IMR-90 (cell line): Measurements from ENCODE around the gene GAS7. TPM values are rescaled to one million over a fixed set of nuclear protein-coding genes. Genes with fewer than 3 reads are reported as not detected.

Experiments used
- ATAC-seq: fragments of 200-7000 bp; cut with Tn5 transposase; 2 replicates; pipeline ENCODE4 v1.9.1; 2020; ENCODE audit warnings: low read depth, mild to moderate bottlenecking, moderate library complexity
- BruUV-seq: library from RNA; stranded (reverse); fragments of 400-500 nt; replicated peaks from 2 replicates; lab custom pipeline; 2021; lab: Mats Ljungman, UMichigan
- CTCF ChIA-PET: fragments of 300-600 bp; formaldehyde crosslinking; extraction: SDS; loops from one replicate; lab custom pipeline; 2021; ENCODE audit warnings: antibody characterized with exemption; lab: Yijun Ruan, JAX
- POLR2A ChIA-PET: fragments of 300-600 bp; sonication (Branson Sonifier 250); formaldehyde crosslinking; loops from one replicate; lab custom pipeline; 2022; ENCODE audit warnings: antibody characterized with exemption; ENCODE audit not compliant: unreplicated experiment; lab: Charles Lee
- DNase-seq: peaks from one replicate; pipeline ENCODE4 v3.0.0; 2013
- H2AFZ ChIP-seq: replicated peaks from 2 replicates; pipeline ENCODE3; 2013; ENCODE audit warnings: low read length, mild to moderate bottlenecking; ENCODE audit not compliant: poor library complexity
- H2AK5ac ChIP-seq: 2 replicates; pipeline ENCODE4 v1.6.1; 2013; ENCODE audit warnings: low read depth, low read length, inconsistent platforms
- H2AK9ac ChIP-seq: replicated peaks from 2 replicates; pipeline ENCODE3; 2013; ENCODE audit warnings: mild to moderate bottlenecking, low read depth, low read length, moderate library complexity; ENCODE audit not compliant: poor library complexity
- H2BK120ac ChIP-seq: 2 replicates; pipeline ENCODE4 v1.6.1; 2013; ENCODE audit warnings: low read depth, low read length, inconsistent platforms
- H2BK15ac ChIP-seq: 3 replicates; pipeline ENCODE4 v1.6.1; 2013; ENCODE audit warnings: low read depth, low read length, inconsistent platforms
- H2BK20ac ChIP-seq: 2 replicates; pipeline ENCODE4 v1.6.1; 2013; ENCODE audit warnings: low read depth, mild to moderate bottlenecking, inconsistent platforms, low read length, moderate library complexity
- H2BK5ac ChIP-seq: 2 replicates; pipeline ENCODE4 v1.6.1; 2013; ENCODE audit warnings: mild to moderate bottlenecking, low read depth, low read length, inconsistent platforms; ENCODE audit not compliant: poor library complexity, severe bottlenecking
- H3K14ac ChIP-seq: replicated peaks from 2 replicates; pipeline ENCODE4 v1.6.1; 2013; ENCODE audit warnings: low read depth, low read length, inconsistent platforms
- H3K18ac ChIP-seq: 2 replicates; pipeline ENCODE4 v1.6.1; 2013; ENCODE audit warnings: low read depth, low read length, control low read depth
- H3K23ac ChIP-seq: 2 replicates; pipeline ENCODE4 v1.6.1; 2013; ENCODE audit warnings: low read depth, low read length, inconsistent platforms
- H3K27ac ChIP-seq: 2 replicates; pipeline ENCODE4 v1.5.1; 2013; ENCODE audit warnings: mild to moderate bottlenecking, control low read depth, low read length; ENCODE audit not compliant: insufficient read depth
- H3K27me3 ChIP-seq: 2 replicates; pipeline ENCODE4 v1.6.1; 2013; ENCODE audit warnings: low read length; ENCODE audit not compliant: control insufficient read depth, insufficient read depth
- H3K36me3 ChIP-seq: 2 replicates; pipeline ENCODE4 v1.6.1; 2013; ENCODE audit warnings: low read length, mixed read lengths; ENCODE audit not compliant: control insufficient read depth, insufficient read depth
- H3K4ac ChIP-seq: 2 replicates; pipeline ENCODE4 v1.6.1; 2013; ENCODE audit warnings: low read depth, low read length, inconsistent platforms
- H3K4me1 ChIP-seq: 2 replicates; pipeline ENCODE4 v1.6.1; 2013; ENCODE audit warnings: low read length, mixed read lengths; ENCODE audit not compliant: control insufficient read depth, insufficient read depth
- H3K4me2 ChIP-seq: 2 replicates; pipeline ENCODE4 v1.6.1; 2013; ENCODE audit warnings: low read depth, mild to moderate bottlenecking, control low read depth, low read length, moderate library complexity
- H3K4me3 ChIP-seq: 2 replicates; pipeline ENCODE4 v1.5.1; 2013; ENCODE audit warnings: low read depth, mild to moderate bottlenecking, control low read depth, low read length, moderate library complexity; ENCODE audit not compliant: insufficient read depth
- H3K56ac ChIP-seq: 2 replicates; pipeline ENCODE4 v1.6.1; 2013; ENCODE audit warnings: low read length, inconsistent platforms; ENCODE audit not compliant: insufficient read depth; ENCODE audit errors: extremely low read depth
- H3K79me1 ChIP-seq, 2 experiments: 2 replicates each; pipeline ENCODE4 v1.6.1; 2013; ENCODE audit warnings: low read length in 2 of 2, inconsistent platforms in 1 of 2, low read depth in 1 of 2
- H3K9ac ChIP-seq: 2 replicates; pipeline ENCODE4 v1.6.1; 2013; ENCODE audit warnings: low read depth, low read length, control low read depth
- H3K9me1 ChIP-seq: 2 replicates; pipeline ENCODE4 v1.6.1; 2013; ENCODE audit warnings: low read length, inconsistent platforms; ENCODE audit not compliant: insufficient read depth
- H3K9me3 ChIP-seq: 2 replicates; pipeline ENCODE4 v1.6.1; 2013; ENCODE audit warnings: low read length; ENCODE audit not compliant: control insufficient read depth, insufficient read depth
- H4K20me1 ChIP-seq: 2 replicates; pipeline ENCODE4 v1.6.1; 2013; ENCODE audit warnings: low read length, inconsistent platforms; ENCODE audit not compliant: insufficient read depth
- H4K5ac ChIP-seq: 2 replicates; pipeline ENCODE4 v1.6.1; 2013; ENCODE audit warnings: mild to moderate bottlenecking, low read depth, low read length, control low read depth
- H4K8ac ChIP-seq, 2 experiments: 2 replicates each; pipeline ENCODE4 v1.6.1; 2013; ENCODE audit warnings: low read depth in 2 of 2, low read length in 2 of 2, control low read depth in 1 of 2, inconsistent platforms in 1 of 2
- H4K91ac ChIP-seq: 2 replicates; pipeline ENCODE4 v1.6.1; 2013; ENCODE audit warnings: low read depth, low read length, inconsistent platforms; ENCODE audit not compliant: insufficient read depth
- BHLHE40 ChIP-seq: fragments of 150-350 bp; IDR thresholded peaks from 2 replicates; pipeline ENCODE4 v1.6.1; 2016; ENCODE audit warnings: mild to moderate bottlenecking, low read depth, low read length
- CEBPB ChIP-seq: IDR thresholded peaks from 2 replicates; pipeline ENCODE4 v1.6.1; 2012; ENCODE audit warnings: low read depth, low read length, improper control_type of control experiment
- CHD1 ChIP-seq: IDR thresholded peaks from 2 replicates; pipeline ENCODE4 v1.6.1; 2012; ENCODE audit warnings: low read depth, low read length, improper control_type of control experiment
- CTCF ChIP-seq: conservative IDR thresholded peaks from 2 replicates; pipeline ENCODE4 v1.5.1; 2012; ENCODE audit warnings: mild to moderate bottlenecking, low read depth, low read length, improper control_type of control experiment
- FOS ChIP-seq: fragments of 150-350 bp; IDR thresholded peaks from 2 replicates; pipeline ENCODE4 v1.6.1; 2016; ENCODE audit warnings: low read depth, low read length
- MAFK ChIP-seq: IDR thresholded peaks from 2 replicates; pipeline ENCODE4 v1.6.1; 2012; ENCODE audit warnings: low read depth, low read length, improper control_type of control experiment
- MAZ ChIP-seq: IDR thresholded peaks from 2 replicates; pipeline ENCODE4 v1.6.1; 2012; ENCODE audit warnings: low read depth, mild to moderate bottlenecking, low read length, improper control_type of control experiment, moderate library complexity, borderline replicate concordance
- MXI1 ChIP-seq: IDR thresholded peaks from 2 replicates; pipeline ENCODE4 v1.6.1; 2012; ENCODE audit warnings: low read depth, mild to moderate bottlenecking, low read length, moderate library complexity, borderline replicate concordance
- NFE2L2 ChIP-seq: fragments of 150-350 bp; IDR thresholded peaks from 2 replicates; pipeline ENCODE4 v1.6.1; 2016; ENCODE audit warnings: low read depth, mild to moderate bottlenecking, low read length
- POLR2A ChIP-seq: IDR thresholded peaks from 2 replicates; pipeline ENCODE4 v1.6.1; 2012; ENCODE audit warnings: mild to moderate bottlenecking, low read depth, low read length
- RAD21 ChIP-seq: IDR thresholded peaks from 2 replicates; pipeline ENCODE4 v1.6.1; 2012; ENCODE audit warnings: low read length, improper control_type of control experiment
- RCOR1 ChIP-seq: IDR thresholded peaks from 2 replicates; pipeline ENCODE4 v1.6.1; 2012; ENCODE audit warnings: mild to moderate bottlenecking, low read length, improper control_type of control experiment; ENCODE audit not compliant: insufficient replicate concordance
- RFX5 ChIP-seq: IDR thresholded peaks from 2 replicates; pipeline ENCODE4 v1.8.0; 2012; ENCODE audit warnings: low read depth, mild to moderate bottlenecking, low read length, moderate library complexity
- SMC3 ChIP-seq: fragments of 150-350 bp; IDR thresholded peaks from 2 replicates; pipeline ENCODE4 v1.6.1; 2016; ENCODE audit warnings: low read depth, mild to moderate bottlenecking, antibody characterized with exemption, low read length, moderate library complexity
- WGBS, 2 experiments: methylation state at CpG; one replicate each; pipeline versions ENCODE4 v1.1.5 to v1.1.7; 2013; ENCODE audit warnings: missing lambda C conversion rate in 2 of 2; ENCODE audit not compliant: insufficient read length in 1 of 2; ENCODE audit errors: extremely low coverage in 2 of 2; 5-methylcytosine and 5-hydroxymethylcytosine counted together
- dilution Hi-C: fragments of 300-500 bp; cut with HindIII; formaldehyde crosslinking; loops from one replicate; pipeline ENCODE4 v1.14.3; 2018; ENCODE audit warnings: low sequenced_read_pairs; ENCODE audit not compliant: unreplicated experiment
- in situ Hi-C: fragments of 300-500 bp; cut with MboI; formaldehyde crosslinking; loops from 3 replicates; pipeline ENCODE4 v1.14.3; 2019; ENCODE audit warnings: low sequenced_read_pairs, inconsistent platforms, mixed read lengths
- intact Hi-C: fragments of 100-400 bp; cut with micrococcal nuclease; formaldehyde crosslinking; loops from 2 replicates; pipeline ENCODE4 v1.10.0; 2022
- polyA plus RNA-seq, 3 experiments: library from polyadenylated mRNA; depleted of rRNA; stranded (reverse); fragments of >200 nt; gene quantifications; 2 replicates each; pipeline ENCODE4 v1.2.3, GENCODE V29; 2012; ENCODE audit warnings: low replicate concordance in 1 of 3
- total RNA-seq: library from RNA; depleted of rRNA; stranded (reverse); fragments of >200 nt; gene quantifications from 2 replicates; pipeline ENCODE4 v1.2.3, GENCODE V29; 2012
- TF ChIP-seq, protein P1 (sequence below): fragments of 150-350 bp; IDR thresholded peaks from 2 replicates; pipeline ENCODE4 v1.6.1; 2017; ENCODE audit warnings: mild to moderate bottlenecking, antibody characterized with exemption, low read length, low read depth
- TF ChIP-seq, protein P2 (sequence below): fragments of 150-350 bp; IDR thresholded peaks from 2 replicates; pipeline ENCODE4 v1.6.1; 2016; ENCODE audit warnings: low read depth, mild to moderate bottlenecking, low read length, moderate library complexity, borderline replicate concordance

The GAS7 gene
- total and polyA plus RNA-seq, 2 of the 4 experiments (the other 2 are of a cell fraction): 4.6 to 5.0 TPM

GRCh38 chr17:10072086-10072485 lies 126.3 kb downstream of the GAS7 start:
- BruUV-seq: no TSS peak
- ATAC-seq (no peak), DNase-seq (no peak)
- H3K79me1 ChIP-seq: no peaks in the 10 kb centered on the region
- POLR2A ChIA-PET: no interaction called here
- CTCF ChIA-PET: no interaction called here
- no peak overlapping the region for H3K4ac ChIP-seq
- H3K27me3 ChIP-seq: no peaks in the 10 kb centered on the region
- no peak overlapping the region for H2AFZ ChIP-seq
- H2BK15ac ChIP-seq: no peak overlapping the region
- H3K9me1 ChIP-seq: no peaks in the 10 kb centered on the region
- no peak overlapping the region for H2AK5ac ChIP-seq
- intact Hi-C loops: no loop called here
- H3K4me2 ChIP-seq: no peak overlapping the region
- H3K4me3 ChIP-seq: no peak overlapping the region
- no peak overlapping the region for H3K27ac ChIP-seq
- H2BK5ac ChIP-seq: no peak overlapping the region
- H3K9ac ChIP-seq: no peak overlapping the region
- H4K8ac ChIP-seq: no peak overlapping the region
- H3K23ac ChIP-seq: no peak overlapping the region
- TF ChIP-seq RCOR1 (no peak), MXI1 (no peak), RAD21 (no peak), RFX5 (no peak), NFE2L2 (no peak), CTCF (no peak), CEBPB (no peak), MAFK (no peak), CHD1 (no peak), FOS (no peak), POLR2A (no peak), MAZ (no peak), SMC3 (no peak), BHLHE40 (no peak)
- TF ChIP-seq, protein P1, sequence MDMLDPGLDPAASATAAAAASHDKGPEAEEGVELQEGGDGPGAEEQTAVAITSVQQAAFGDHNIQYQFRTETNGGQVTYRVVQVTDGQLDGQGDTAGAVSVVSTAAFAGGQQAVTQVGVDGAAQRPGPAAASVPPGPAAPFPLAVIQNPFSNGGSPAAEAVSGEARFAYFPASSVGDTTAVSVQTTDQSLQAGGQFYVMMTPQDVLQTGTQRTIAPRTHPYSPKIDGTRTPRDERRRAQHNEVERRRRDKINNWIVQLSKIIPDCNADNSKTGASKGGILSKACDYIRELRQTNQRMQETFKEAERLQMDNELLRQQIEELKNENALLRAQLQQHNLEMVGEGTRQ: no peak
- TF ChIP-seq, protein P2, sequence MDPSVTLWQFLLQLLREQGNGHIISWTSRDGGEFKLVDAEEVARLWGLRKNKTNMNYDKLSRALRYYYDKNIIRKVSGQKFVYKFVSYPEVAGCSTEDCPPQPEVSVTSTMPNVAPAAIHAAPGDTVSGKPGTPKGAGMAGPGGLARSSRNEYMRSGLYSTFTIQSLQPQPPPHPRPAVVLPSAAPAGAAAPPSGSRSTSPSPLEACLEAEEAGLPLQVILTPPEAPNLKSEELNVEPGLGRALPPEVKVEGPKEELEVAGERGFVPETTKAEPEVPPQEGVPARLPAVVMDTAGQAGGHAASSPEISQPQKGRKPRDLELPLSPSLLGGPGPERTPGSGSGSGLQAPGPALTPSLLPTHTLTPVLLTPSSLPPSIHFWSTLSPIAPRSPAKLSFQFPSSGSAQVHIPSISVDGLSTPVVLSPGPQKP: no peak
- no peaks in the 10 kb centered on the region for H4K20me1 ChIP-seq
- no peaks in the 10 kb centered on the region for H3K4me1 ChIP-seq
- H4K5ac ChIP-seq: no peak overlapping the region
- H3K18ac ChIP-seq: no peak overlapping the region
- no peak overlapping the region for H4K91ac ChIP-seq
- no peak overlapping the region for H3K14ac ChIP-seq
- H2BK20ac ChIP-seq: no peak overlapping the region
- H3K9me3 ChIP-seq: no peaks in the 10 kb centered on the region
- H3K56ac ChIP-seq: no peak overlapping the region
- H2AK9ac ChIP-seq: no peak overlapping the region
- in situ Hi-C loops: no loop called here
- no peaks in the 10 kb centered on the region for H3K36me3 ChIP-seq
- dilution Hi-C loops: no loop called here
- 100% methylated on average over 1 of the region's 4 CpGs; no CpG with 5 or more reads in 1 of the 2 experiments for WGBS, 2 experiments
- H2BK120ac ChIP-seq: no peak overlapping the region
